Measurements from ENCODE around the gene LUZP1.

GRCh38 chr1:23211955-23212354 lies 43.3 kb upstream of the LUZP1 start:
- TF ChIP-seq POLR2A (IDR thresholded peaks at IDR 0.05) (no peak), CTCF (IDR thresholded peaks at IDR 0.05) (no peak)
